Ecto neural progenitor cell (in vitro differentiated cells): ENCODE data around the gene RPTOR.
"Not testable (repeated sequence)": the region's sequence is repeated elsewhere in the genome, so short reads cannot be mapped to it uniquely, and the experiment has no call there.

Source experiments
- DNase-seq: peaks from one replicate; pipeline ENCODE4 v3.0.0-alpha.2; 2018; ENCODE audit warnings: low spot score

Gene RPTOR

GRCh38 chr17:80558046-80558445, 13.4 kb downstream of the RPTOR start:
- no peak for DNase-seq

GRCh38 chr17:80559825-80560251, 15.2 kb downstream of the RPTOR start:
- no peak for DNase-seq

DNA sequence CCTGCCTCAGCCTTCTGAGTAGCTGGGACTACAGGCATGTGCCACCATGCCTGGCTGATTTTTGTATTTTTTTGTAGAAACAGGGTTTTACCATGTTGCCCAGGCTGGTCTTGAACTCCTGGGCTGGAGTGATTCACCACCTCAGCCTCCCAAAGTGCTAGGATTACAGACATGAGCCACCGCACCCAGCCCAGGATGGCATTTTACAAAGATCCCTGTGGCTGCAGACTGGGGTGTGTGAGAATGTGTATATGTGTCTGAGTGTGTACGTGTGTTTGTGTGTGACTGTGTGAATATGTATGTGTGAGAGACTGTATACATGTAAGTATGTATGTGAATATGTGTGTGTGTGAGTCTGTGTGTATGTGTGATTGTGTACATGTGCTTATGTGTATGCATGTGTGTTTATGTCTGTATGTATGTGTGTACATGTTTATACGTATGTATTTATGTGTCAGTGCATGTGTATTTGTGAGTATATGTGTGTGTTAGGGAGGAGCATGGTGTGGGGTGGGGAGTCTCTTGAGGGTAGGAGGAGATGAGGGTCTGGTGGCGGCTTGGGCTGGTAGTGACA, 17.0 kb downstream of the RPTOR start:
- DNase-seq, result no peak

- no peak for DNase-seq
Observed at GRCh38 chr17:80564545-80564944, 19.9 kb downstream of the RPTOR start.

DNA sequence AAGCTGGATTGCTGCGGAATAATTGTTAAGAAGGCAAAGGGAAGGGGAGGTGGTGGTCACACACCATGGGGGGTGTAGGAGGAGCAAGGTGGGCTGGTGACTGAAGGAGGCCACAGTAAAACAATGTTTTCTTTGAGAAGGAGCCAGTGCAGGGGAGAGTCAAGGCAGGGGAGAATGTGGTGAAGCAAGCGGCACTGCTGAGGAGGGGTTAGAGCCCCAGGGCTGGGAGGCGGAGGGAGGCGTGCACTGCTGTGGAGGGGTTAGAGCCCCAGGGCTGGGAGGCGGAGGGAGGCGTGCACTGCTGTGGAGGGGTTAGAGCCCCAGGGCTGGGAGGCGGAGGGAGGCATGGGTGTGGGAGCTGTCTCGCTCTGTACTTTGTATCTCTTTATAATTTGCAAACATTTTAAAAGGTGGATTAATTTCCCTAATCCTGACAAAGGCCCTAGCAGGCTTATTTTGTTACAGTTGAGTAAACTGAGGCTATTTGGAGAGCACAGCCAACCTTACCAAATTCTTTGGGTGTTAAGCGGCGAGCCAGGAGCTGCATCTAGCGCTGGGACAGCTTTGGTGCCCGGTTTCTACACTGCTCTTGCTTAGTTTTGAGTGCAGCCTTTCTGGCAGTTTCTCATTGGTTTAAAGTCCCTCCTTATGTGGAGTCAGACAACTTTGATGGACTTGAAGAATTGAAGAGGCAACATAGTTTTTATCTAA, 20.9 kb downstream of the RPTOR start:
- DNase-seq, result no peak

DNA sequence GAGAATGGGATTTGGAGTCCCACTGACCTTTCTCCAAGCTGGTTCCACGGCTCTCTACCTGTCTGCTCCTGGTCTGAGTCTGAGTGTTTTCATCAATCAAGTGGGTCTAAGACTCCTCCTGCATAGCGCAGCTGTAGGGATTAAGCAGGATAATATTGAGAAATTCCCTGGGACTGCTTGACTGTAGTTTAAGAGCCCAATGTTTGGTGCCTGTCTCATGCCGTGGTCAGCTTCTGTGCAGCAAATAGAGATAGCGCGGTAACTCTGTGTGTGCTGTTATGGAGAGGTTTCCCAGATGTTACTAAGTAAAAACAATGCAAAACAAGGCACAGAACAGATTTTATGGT, 21.4 kb downstream of the RPTOR start:
- DNase-seq, result no peak

DNA sequence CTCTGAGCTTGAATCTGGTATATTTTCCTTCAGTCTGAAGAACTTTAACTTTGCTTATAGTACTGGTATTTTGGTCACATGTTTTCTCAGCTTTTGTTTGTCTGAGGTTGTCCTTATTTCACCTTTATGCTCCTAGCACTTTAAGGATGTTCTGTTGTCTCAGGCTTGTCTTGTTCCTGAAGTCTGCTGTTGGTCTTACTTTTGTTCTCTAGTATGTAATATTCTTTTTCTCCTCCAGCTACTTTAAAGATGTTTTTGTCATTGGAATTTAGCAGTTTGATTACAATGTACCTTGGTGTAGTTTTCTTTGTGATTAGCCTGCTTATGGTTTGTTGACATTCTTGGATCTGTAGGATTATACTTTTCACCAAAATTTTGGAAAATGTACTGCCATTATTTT, 23.6 kb downstream of the RPTOR start:
- DNase-seq, result no peak

DNA sequence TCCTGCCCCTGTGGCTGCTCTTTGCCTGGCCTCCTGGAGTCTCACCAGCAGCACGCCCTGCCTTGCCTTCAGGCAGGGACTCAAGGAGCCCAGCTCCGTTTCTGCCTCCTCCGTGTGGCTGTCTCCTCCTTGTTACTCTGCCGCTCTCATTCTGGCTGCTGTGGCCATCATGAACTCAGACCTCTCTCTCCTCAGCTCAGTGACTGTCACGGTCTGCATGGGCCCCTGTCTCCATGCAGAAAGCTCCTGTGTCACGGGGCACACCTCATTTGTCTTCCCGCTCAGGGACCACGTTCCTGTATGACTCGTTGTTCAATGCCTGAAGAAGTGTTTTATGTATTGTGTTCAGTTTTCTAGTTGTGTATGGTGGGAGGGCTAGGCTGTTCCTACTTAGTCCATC, 25.3 kb downstream of the RPTOR start:
- no peak for DNase-seq

GRCh38 chr17:80573701-80574100, 29.1 kb downstream of the RPTOR start:
- DNase-seq, result no peak

DNA sequence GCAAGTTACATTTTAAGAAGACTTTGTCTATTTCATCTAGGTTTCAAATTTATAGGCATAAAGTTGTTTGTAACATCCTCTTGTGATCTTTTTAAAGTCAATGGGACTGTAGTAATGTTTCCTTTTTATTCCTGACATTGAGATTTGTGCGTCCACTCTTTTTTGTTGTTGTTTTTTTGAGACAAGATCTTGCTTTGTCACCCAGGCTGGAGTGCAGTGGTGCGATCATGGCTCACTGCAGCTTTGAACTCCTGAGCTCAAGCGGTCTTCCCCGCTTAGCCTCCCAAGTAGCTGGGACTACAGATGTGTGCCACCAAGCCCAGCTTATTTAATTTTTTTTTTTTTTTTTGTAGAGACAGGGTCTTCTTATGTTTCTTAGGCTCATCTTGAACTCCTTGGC, 29.9 kb downstream of the RPTOR start:
- DNase-seq, result no peak

- peak; percentile 94 for DNase-seq
Observed at GRCh38 chr17:80575057-80575875, 30.6 kb downstream of the RPTOR start.

GRCh38 chr17:80577876-80578570, 33.4 kb downstream of the RPTOR start:
- DNase-seq, result no peak

DNA sequence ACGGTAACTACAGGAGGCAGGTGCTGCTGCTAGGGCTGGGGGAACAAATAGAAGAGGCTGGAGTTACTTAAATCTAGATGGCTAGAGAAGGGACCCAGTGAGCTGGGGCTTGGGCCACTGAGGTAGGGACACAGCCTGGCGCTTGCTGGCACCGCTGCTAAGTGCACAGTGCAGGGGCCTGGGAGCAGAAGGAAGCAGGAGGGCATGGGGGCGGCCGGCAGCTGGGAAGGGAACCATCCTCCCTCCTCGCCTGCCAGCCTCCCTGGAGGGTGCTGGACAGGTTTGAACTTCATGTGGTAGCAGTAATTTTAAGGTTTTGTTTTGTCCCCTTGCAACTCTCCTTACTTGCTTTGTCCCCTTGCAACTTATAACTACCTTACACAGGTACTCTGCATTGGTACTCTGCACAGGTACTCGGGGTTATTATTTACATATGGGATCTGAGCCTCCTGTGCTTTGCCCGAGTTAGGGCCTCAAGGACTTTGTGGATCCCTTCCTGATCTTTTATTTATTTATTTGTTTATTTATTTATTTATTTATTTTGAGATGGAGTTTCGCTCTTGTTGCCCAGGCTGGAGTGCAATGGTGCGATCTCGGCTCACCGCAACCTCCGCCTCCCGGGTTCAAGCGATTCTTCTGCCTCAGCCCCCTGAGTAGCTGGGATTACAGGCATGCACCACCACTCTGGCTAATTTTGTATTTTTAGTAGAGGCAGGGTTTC, 34.2 kb downstream of the RPTOR start:
- DNase-seq, result not testable (repeated sequence)

DNA sequence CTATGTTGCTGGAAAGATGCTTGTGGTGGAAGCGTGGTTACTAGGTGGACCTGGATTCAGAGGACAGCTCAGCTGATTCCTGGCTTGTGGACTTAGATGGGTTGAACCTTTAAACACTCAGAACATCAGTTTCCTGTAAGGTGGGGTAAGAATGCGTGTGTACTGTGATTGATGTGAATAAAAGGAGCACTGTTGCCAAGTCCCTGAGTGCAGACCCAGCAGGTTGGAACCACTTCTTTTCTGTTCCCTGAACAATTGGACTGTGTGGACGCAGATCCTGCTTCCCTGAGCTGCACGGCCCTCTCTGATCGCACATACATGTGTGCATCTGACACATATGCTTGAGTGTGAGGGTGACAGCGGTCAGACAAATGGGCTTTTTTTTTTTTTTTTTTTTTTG, 37.5 kb downstream of the RPTOR start:
- peak; percentile 19 for DNase-seq

GRCh38 chr17:80584176-80584905, 39.7 kb downstream of the RPTOR start:
- peak; percentile 37 for DNase-seq

GRCh38 chr17:80585890-80586845, 41.5 kb downstream of the RPTOR start:
- DNase-seq, result peak; percentile 38

DNA sequence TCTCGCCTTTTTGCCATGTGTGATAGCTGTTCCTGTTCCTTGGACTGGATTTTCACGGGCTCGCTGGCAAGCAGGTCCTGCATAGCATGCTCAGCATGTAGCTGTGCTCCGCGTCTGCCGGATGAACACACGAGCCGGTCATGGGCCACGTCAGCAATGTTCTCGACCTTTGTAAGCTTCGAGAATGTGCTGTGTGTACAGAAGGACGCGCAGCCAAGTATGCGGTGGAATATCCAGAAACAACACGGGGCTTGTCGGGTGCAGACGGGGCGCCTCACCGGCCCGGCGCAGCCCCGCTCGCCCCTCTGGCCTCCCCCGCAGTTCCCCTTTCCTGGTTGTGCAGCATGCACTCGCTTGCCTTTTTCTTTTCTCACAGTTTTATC, 42.2 kb downstream of the RPTOR start:
- DNase-seq, result no peak

DNA sequence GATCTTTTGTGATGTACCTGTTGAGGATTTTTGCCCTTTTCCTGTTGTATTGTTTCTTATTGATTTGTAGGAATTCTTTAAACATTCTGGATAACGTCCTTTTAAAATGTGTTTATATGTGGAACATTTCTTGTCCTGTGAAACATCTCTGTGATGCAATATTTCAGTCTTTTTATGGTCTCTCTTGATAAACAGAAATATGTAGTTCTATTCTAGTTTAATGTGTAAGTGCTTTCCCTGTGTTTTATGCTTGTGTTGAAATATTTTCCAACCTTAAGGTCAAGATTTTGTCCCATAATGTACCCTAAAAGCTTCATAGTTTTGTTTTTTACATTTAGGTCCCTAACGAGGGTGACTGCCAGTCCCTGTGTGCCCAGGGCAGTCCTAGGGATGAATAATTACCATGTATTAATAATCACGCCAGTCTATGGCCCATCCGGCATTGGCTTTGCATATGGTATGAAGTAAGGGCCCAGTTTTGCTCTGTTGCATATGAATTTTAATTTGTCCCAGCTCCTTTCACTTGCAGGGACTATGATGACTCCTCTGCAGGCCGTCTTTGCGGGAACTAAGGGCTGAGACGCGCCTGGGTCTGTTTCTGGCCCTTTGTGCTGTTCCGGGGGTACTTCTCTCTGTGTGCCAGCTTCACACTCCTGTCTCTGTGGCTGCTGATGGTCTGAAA, 44.2 kb downstream of the RPTOR start:
- no peak for DNase-seq

DNA sequence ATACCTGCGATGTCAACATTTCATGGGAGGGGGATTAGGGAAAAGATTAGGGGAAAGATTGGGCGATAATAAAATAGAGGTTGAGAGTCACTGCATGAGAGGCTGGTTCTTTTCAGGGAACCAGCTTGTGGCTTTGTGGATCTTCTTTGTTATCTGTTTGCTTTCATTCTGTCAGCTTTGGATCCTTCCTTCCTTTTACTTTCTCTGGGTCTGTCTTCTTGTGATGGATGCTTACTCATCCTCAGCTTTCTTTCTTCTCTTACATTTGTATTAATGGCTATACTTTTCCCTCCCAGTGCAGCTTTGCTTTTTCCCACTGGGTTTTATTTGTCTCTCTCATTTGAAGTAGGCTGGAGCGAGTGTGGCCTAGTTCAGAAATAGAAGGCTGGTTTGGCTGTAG, 47.1 kb downstream of the RPTOR start:
- no peak for DNase-seq

DNA sequence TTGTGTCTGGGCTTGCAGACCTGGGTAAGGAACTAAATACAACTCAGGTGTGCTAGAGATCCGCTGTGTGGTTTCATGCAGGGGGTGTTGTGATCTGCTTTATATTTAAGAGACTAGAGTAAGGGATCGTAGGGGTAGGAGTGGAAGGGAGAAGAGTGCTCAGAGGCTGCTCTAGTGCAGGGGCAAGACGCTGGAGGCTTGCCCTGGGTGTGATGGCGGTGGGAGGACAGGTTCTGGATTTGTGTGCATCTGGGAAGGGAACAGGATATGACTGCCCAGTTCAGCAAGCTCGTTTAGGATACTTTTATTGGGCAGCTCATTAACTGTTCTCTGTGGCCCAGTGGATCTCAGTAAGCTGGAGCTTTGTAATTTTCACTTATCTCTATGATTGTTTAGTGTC, 47.6 kb downstream of the RPTOR start:
- DNase-seq, result no peak
